Upper lobe of left lung (tissue), 6 donors: Measurements from ENCODE around the gene PCLAF. TPM values are rescaled to one million over a fixed set of nuclear protein-coding genes. Genes with fewer than 3 reads are reported as not detected.

ENCODE experiments used
- ATAC-seq, 2 donors: fragments of 200-7000 bp; cut with Tn5 transposase; one replicate each; pipeline ENCODE4 v1.9.1; 2022; ENCODE audit warnings: mild to moderate bottlenecking in 2 of 2, moderate library complexity in 2 of 2; ENCODE audit not compliant: low FRiP score in 2 of 2
- DNase-seq, 2 donors: peaks; one replicate each; pipeline ENCODE4 v3.0.0-alpha.2; 2019 to 2020
- H3K27ac ChIP-seq, 4 donors: fragments of 200-600 bp; sonication (generic); one replicate each; pipeline ENCODE4 v1.5.1; 2016 to 2019
- H3K27me3 ChIP-seq, 4 donors: fragments of 200-600 bp; sonication (generic); one replicate each; pipeline ENCODE4 v1.5.1; 2017 to 2019
- H3K36me3 ChIP-seq, 4 donors: fragments of 200-600 bp; sonication (generic); one replicate each; pipeline ENCODE4 v1.5.1; 2016 to 2019
- H3K4me1 ChIP-seq, 4 donors: fragments of 200-600 bp; sonication (generic); one replicate each; pipeline ENCODE4 v1.5.1; 2018 to 2019
- H3K4me3 ChIP-seq, 4 donors: fragments of 200-600 bp; sonication (generic); one replicate each; pipeline ENCODE4 v1.5.1; 2017 to 2019; ENCODE audit warnings: mild to moderate bottlenecking in 2 of 4, moderate library complexity in 1 of 4
- H3K9me3 ChIP-seq, 4 donors: fragments of 200-600 bp; sonication (generic); one replicate each; pipeline ENCODE4 v1.5.1; 2018 to 2019
- EP300 ChIP-seq, 4 donors: sonication (generic); formaldehyde crosslinking; IDR thresholded peaks; one replicate each; pipeline ENCODE4 v1.5.1; 2017; ENCODE audit warnings: antibody characterized with exemption in 4 of 4, control low read depth in 2 of 4
- POLR2A ChIP-seq, 4 donors: fragments of 450-650 bp; IDR thresholded peaks; one replicate each; pipeline ENCODE4 v1.5.1; 2016 to 2017; ENCODE audit warnings: antibody characterized with exemption in 4 of 4, mild to moderate bottlenecking in 2 of 4
- POLR2AphosphoS5 ChIP-seq, 2 donors: sonication (generic); formaldehyde crosslinking; IDR thresholded peaks; one replicate each; pipeline ENCODE4 v1.5.1; 2017; ENCODE audit warnings: antibody characterized with exemption in 2 of 2
- WGBS, 2 donors: methylation state at CpG; one replicate each; pipeline ENCODE4 v1.1.5; 2017 to 2018; 5-methylcytosine and 5-hydroxymethylcytosine counted together
- total RNA-seq, 6 donors: library from RNA; depleted of rRNA in 4 of 6; stranded (reverse); fragments of >200 nt in 4 of 6; gene quantifications; one replicate each; pipeline versions ENCODE4 v1.1.0 to v1.2.1, GENCODE V29; 2016 to 2021
- TF ChIP-seq, protein P1 (sequence below), 6 experiments: fragments of 450-650 bp in 4 of 6; fragments of 200-600 bp in 2 of 6; sonication (generic) in 2 of 6; IDR thresholded peaks; one replicate each; pipeline ENCODE4 v1.5.1; 2016 to 2019; ENCODE audit warnings: antibody characterized with exemption in 6 of 6
- donor health status: DM: no; HTN: no; CAD: no; lungs with moderate emphysema.
- donor health status: DM: no; HTN: yes; CAD: no; lungs with severe emphysema.

Gene PCLAF
- total RNA-seq, 6 donors from 2014 or later: 1.6 to 3.6 (median 2.0) TPM; not detected in 2

DNA sequence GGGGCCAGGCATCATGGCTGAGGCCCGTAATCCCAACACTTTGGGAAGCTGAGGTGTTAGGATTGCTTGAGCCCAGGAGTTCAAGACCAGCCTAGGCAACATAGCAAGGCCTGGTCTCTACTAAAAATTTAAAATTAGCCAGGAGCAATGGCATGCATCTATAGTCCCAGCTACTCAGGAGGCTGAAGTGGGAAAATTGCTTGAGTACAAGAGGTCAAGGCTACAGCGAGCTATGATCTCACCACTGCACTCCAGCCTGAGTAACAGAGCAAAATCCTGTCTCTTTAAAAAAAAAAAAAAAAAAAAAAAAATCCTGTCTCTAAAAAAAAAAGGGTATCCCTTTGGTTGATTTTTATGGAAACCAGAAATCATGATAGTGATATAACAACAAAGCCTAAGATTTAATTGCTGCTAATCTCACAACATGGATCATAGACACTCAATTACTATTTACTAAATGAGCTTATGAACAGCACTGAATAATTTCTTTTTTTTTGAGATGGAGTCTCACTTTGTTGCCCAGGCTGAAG, 12.1 kb downstream of the PCLAF start:
- WGBS, 2 donors: 79 to 85% methylated on average over 2 of the region's 2 CpGs
- no peaks in the 10 kb centered on the region for H3K9me3 ChIP-seq
- TF ChIP-seq, protein P1, sequence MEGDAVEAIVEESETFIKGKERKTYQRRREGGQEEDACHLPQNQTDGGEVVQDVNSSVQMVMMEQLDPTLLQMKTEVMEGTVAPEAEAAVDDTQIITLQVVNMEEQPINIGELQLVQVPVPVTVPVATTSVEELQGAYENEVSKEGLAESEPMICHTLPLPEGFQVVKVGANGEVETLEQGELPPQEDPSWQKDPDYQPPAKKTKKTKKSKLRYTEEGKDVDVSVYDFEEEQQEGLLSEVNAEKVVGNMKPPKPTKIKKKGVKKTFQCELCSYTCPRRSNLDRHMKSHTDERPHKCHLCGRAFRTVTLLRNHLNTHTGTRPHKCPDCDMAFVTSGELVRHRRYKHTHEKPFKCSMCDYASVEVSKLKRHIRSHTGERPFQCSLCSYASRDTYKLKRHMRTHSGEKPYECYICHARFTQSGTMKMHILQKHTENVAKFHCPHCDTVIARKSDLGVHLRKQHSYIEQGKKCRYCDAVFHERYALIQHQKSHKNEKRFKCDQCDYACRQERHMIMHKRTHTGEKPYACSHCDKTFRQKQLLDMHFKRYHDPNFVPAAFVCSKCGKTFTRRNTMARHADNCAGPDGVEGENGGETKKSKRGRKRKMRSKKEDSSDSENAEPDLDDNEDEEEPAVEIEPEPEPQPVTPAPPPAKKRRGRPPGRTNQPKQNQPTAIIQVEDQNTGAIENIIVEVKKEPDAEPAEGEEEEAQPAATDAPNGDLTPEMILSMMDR (IDR thresholded peaks at IDR 0.05): no peak
- TF ChIP-seq EP300 (IDR thresholded peaks at IDR 0.05) (no peak), POLR2AphosphoS5 (IDR thresholded peaks at IDR 0.05) (no peak), POLR2A (IDR thresholded peaks at IDR 0.05) (no peak)
- no peaks in the 10 kb centered on the region for H3K4me1 ChIP-seq
- no peaks in the 10 kb centered on the region for H3K36me3 ChIP-seq
- ATAC-seq (no peak), DNase-seq (no peak)
- H3K4me3 ChIP-seq: no peak overlapping the region
- H3K27me3 ChIP-seq: no peaks in the 10 kb centered on the region
- H3K27ac ChIP-seq: no peak overlapping the region

DNA sequence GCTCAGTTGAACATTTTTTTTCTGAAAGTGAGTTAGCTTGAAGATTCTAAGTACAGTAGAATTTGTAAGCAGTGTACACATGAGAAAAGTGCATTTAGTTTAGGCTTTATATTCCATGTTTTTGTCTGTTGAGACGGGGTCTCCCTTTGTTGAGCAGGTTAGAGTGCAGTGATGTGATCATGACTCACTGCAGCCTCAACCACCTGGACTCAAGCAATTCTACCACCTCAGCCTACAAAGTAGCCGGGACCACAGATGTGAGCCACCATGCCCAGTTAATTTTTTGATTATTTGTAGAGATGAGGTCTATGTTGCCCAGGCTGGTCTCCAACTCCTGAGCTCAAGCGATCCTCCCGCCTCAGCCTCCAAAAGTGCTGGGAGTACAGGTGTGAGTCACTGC, 20.0 kb downstream of the PCLAF start:
- Histone ChIP-seq H3K4me3 (no peak overlapping the region), H3K27me3 (no peaks in the 10 kb centered on the region), H3K9me3 (no peaks in the 10 kb centered on the region), H3K36me3 (no peaks in the 10 kb centered on the region), H3K4me1 (peaks cover 0 to 7% (median 6%) of the 10 kb centered on the region in 4 donors), H3K27ac (no peak overlapping the region)
- no peak for DNase-seq
- TF ChIP-seq, protein P1 (IDR thresholded peaks at IDR 0.05): no peak
- no peak for TF ChIP-seq EP300 (IDR thresholded peaks at IDR 0.05)
- no peak for TF ChIP-seq POLR2AphosphoS5 (IDR thresholded peaks at IDR 0.05)
- TF ChIP-seq POLR2A (IDR thresholded peaks at IDR 0.05): no peak
- ATAC-seq: no peak
- 89 to 100% methylated on average over 4 of the region's 4 CpGs for WGBS, 2 donors

DNA sequence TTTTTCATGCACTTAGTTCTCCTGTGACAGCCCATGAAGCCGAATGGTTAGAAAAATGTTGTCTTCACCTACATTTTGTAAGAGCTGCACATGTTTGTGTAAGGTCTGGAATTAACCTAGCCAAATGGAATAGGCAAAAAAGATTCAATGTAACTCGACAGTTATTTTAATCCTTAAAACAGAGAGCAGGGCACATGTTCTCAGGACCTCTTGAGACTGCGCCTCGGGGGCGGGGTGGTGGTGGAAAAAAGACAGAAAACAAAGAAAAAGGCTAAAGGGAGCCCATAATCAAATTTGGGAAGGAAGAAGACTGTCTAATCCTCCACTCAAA, 24.6 kb downstream of the PCLAF start:
- no peaks in the 10 kb centered on the region for H3K36me3 ChIP-seq
- H3K4me3 ChIP-seq: peak overlapping the region; percentile 64 to 96 (median 89)
- 52 to 58% methylated on average over 5 of the region's 5 CpGs for WGBS, 2 donors
- TF ChIP-seq EP300 (IDR thresholded peaks at IDR 0.05) (no peak), POLR2A (IDR thresholded peaks at IDR 0.05) (no peak), POLR2AphosphoS5 (IDR thresholded peaks at IDR 0.05) (no peak)
- H3K27me3 ChIP-seq: no peaks in the 10 kb centered on the region
- peak overlapping the region; percentile 75 to 88 (median 86) for H3K27ac ChIP-seq
- ATAC-seq (no peak), DNase-seq (no peak)
- peaks cover 10 to 17% (median 15%) of the 10 kb centered on the region in 4 donors for H3K4me1 ChIP-seq
- no peaks in the 10 kb centered on the region for H3K9me3 ChIP-seq

DNA sequence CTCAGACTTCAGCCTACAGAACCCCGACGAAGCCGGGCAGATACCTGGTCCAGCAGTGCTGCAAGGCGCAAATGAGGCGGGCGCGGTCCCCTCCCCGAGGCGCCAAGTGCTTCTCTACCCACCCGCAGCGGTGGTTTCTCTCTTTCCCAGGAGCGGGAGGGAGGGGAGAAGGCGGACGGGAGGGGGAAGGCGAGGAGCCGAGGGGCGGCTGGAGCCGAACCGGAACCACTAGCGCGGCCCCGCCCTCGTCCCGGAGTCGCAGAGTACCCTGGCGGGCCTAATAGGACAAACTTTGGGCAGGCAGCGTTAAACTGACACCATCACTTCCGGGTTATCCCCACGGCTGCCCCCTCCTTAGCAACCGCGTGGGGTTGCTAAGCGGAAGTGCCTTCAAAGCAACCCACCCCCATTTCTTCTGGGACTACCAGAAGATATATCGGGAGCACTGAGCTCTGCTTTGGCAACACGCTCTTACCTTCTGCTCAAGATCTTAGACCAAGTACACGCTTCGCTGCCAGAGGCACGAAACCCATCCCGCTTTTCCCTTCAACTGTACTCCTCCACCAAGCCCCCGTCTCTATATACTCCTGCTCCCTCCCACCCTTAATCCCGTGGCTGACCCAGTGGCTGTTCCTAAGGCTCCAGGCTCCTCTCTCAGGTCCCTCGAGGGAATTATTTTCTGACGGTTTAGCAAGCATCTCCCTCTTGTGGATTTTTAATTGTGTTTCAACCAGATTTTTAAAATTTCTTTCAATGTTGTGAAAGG, 25.1 kb downstream of the PCLAF start, which contains the start of gene CSNK1G1:
Gene CSNK1G1, minus strand, starts transcription at position 230 of the 766 bp plus-strand sequence. CDS start 55,674 bp downstream, outside the sequence.
- ATAC-seq: peak; percentile 99 to 100
- DNase-seq: peak; percentile 97 to 98
- H3K9me3 ChIP-seq: no peaks in the 10 kb centered on the region
- peaks cover 14 to 22% (median 15%) of the 10 kb centered on the region in 4 donors for H3K4me1 ChIP-seq
- H3K4me3 ChIP-seq: peak within 1 kb of the TSS; percentile 84 to 96 (median 94)
- H3K36me3 ChIP-seq: no peaks in the 10 kb centered on the region
- 0% methylated on average over 24 to 30 of the region's 42 CpGs for WGBS, 2 donors
- no peaks in the 10 kb centered on the region for H3K27me3 ChIP-seq
- TF ChIP-seq, protein P1 (IDR thresholded peaks at IDR 0.05): peak in 3 of 6 experiments; percentile 20 to 42 (median 35)
- TF ChIP-seq POLR2A (IDR thresholded peaks at IDR 0.05) (peak in 1 of 4 donors; percentile 59), POLR2AphosphoS5 (IDR thresholded peaks at IDR 0.05) (peak; percentile 64 to 69), EP300 (IDR thresholded peaks at IDR 0.05) (no peak)
- peak within 1 kb of the TSS; percentile 75 to 88 (median 86) for H3K27ac ChIP-seq

DNA sequence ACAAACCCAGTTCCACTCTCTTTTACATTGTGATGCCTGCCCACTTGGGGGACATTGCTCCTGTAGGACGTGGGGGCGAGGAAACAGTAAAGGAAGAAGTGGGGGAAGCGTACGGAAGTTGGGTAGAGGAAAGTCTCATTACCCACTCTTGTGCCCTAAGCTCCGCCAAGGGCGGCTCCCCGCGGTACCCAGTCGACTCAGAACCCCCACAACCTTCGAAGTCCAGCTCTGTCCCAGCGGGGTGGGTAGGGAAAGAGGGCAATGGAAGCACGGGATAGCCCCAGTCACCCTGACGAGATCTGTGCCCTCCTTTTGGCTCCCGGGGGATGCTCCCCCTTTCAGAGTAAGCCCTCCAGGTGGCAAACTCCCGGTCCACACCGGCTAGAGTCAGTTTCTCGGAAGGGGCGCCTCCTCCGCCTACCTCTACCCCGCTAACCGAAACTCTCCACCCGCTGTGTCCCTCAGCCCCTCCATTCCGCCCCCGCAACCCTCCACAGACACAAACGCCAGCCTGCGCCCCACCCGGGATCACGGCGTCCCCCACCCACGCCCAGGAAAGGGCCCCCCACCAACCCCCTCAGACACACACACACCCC, 25.8 kb downstream of the PCLAF start:
- DNase-seq: peak; percentile 23 to 45
- H3K27ac ChIP-seq: peak overlapping the region; percentile 75 to 88 (median 86)
- peak; percentile 49 to 62 for ATAC-seq
- peaks cover 14 to 24% (median 16%) of the 10 kb centered on the region in 4 donors for H3K4me1 ChIP-seq
- TF ChIP-seq, protein P1 (IDR thresholded peaks at IDR 0.05): no peak
- TF ChIP-seq EP300 (IDR thresholded peaks at IDR 0.05): no peak
- TF ChIP-seq POLR2A (IDR thresholded peaks at IDR 0.05): no peak
- TF ChIP-seq POLR2AphosphoS5 (IDR thresholded peaks at IDR 0.05): no peak
- H3K4me3 ChIP-seq: peak overlapping the region; percentile 84 to 96 (median 94)
- 0 to 1% methylated on average over 10 to 28 of the region's 30 CpGs for WGBS, 2 donors
- no peaks in the 10 kb centered on the region for H3K27me3 ChIP-seq
- no peaks in the 10 kb centered on the region for H3K36me3 ChIP-seq
- no peaks in the 10 kb centered on the region for H3K9me3 ChIP-seq
